ENCODE data around the gene GNAL.

Gene GNAL

GRCh38 chr18:11761553-11761952 is 72.5 kb downstream of the GNAL start:
- DNase-seq (ENCODE audit: extremely low read depth, low read depth) = no peak
- TF ChIP-seq, protein P1, sequence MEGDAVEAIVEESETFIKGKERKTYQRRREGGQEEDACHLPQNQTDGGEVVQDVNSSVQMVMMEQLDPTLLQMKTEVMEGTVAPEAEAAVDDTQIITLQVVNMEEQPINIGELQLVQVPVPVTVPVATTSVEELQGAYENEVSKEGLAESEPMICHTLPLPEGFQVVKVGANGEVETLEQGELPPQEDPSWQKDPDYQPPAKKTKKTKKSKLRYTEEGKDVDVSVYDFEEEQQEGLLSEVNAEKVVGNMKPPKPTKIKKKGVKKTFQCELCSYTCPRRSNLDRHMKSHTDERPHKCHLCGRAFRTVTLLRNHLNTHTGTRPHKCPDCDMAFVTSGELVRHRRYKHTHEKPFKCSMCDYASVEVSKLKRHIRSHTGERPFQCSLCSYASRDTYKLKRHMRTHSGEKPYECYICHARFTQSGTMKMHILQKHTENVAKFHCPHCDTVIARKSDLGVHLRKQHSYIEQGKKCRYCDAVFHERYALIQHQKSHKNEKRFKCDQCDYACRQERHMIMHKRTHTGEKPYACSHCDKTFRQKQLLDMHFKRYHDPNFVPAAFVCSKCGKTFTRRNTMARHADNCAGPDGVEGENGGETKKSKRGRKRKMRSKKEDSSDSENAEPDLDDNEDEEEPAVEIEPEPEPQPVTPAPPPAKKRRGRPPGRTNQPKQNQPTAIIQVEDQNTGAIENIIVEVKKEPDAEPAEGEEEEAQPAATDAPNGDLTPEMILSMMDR (IDR thresholded peaks at IDR 0.05; ENCODE audit: low read depth, low read length) = no peak

DNA sequence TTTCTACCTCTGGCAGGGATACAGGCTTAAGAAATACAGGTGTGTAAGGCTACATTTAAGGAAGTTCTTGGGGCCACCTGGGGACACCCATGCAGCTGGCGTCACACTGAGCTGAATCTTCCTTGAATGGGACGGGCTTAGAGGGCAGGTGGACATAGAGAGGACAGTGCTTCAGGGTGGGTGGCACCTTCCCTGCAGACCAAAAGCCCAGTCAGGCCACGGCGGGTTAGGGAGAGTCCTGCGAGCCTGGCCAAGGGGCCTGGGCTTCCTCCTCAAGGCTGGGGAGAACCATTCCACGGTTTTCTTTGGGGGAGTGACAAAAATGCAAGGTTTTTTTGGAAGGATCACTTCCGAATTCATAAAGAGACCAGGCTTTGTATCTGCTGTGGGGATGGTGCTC is 73.4 kb downstream of the GNAL start:
- no peak for DNase-seq (ENCODE audit: extremely low read depth, low read depth)
- TF ChIP-seq, protein P1 (IDR thresholded peaks at IDR 0.05; ENCODE audit: low read depth, low read length) = no peak

GRCh38 chr18:11767329-11767728 is 78.3 kb downstream of the GNAL start:
- TF ChIP-seq, protein P1 (IDR thresholded peaks at IDR 0.05; ENCODE audit: low read depth, low read length) = no peak

DNA sequence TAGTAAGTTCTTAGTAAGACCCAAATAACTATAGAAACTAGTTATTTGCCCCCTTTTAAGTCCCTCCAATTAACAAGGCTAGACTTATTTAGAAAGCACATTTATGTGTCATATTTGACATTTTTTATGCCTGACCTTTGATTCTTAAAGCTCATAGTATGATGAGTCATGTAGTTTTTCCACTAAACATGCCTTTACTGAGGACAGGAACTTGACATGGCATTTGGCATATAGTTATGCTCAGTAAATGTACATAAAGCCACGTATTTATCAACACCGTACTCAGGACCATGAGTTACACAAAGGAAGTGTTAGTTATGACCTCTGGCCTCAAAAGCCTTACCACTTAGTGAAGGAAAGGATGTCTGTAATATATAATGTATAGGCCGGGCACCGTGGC is 78.9 kb downstream of the GNAL start:
- TF ChIP-seq, protein P1 (IDR thresholded peaks at IDR 0.05; ENCODE audit: low read depth, low read length) = no peak
- DNase-seq (ENCODE audit: extremely low read depth, low read depth) = no peak

More at GRCh38 chr18:11767329-11767728, 78.3 kb downstream of the GNAL start:
- DNase-seq (ENCODE audit: extremely low read depth, low read depth) = no peak

DNA sequence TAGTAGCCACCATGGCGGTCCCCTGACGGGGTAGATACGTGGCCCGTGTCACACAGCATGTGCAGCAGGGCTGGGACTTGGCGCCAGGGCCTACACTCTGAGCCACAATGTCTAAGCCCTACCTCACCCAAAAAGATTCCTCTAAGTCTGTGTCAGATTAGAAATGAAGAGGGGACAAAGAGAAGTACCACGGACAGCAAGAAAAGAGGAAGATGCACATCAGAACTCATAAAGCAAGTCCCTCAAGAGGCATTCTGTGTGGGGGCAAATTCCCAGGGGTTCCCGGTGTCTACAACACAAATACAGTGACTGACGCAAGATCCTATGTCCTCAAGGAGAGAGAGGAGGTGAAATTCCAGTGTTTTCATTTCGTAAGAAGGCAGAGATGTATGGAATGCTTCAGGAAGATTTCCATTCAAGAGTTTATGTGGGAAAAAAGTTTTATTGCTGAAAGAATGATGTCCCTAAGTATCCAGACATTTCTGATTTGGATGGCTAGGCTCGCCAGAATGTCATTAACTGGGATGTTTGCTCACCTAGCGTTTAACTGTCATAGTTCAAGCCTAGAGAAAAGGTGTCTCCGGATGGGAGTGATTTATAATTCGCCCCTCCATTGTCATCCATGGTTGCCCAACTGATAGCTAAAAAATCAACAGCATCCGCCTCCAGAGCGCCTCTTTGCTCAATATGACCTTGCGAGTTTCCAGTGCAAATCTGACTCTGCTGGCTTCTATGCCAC is 86.5 kb downstream of the GNAL start:
- TF ChIP-seq, protein P1 (IDR thresholded peaks at IDR 0.05; ENCODE audit: low read depth, low read length) = no peak

DNA sequence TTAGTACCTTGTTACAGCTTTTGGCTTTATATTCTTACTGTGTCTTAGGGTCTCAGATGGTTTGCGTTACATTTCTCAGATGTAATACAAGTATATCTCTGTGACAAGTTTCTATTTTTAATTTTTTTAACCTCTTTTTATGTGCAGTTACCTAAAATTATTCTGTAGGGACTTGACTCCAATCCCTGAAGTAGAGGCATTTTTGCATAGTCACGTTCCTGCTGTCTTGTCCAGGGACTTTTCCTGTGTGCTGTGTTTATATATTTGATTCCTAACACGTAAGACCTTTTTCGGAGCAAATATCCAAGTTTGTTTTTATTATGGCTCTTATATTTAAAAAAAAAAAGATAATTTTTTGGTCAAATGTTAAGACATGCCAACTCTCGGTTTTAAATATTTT is 91.0 kb downstream of the GNAL start:
- DNase-seq (ENCODE audit: extremely low read depth, low read depth) = no peak
- TF ChIP-seq, protein P1 (IDR thresholded peaks at IDR 0.05; ENCODE audit: low read depth, low read length) = no peak

More for the DNA sequence above, 86.5 kb downstream of the GNAL start:
- no peak for DNase-seq (ENCODE audit: extremely low read depth, low read depth)

GRCh38 chr18:11783716-11784331 is 94.8 kb downstream of the GNAL start:
- DNase-seq (ENCODE audit: extremely low read depth, low read depth) = no peak
- TF ChIP-seq, protein P1 (IDR thresholded peaks at IDR 0.05; ENCODE audit: low read depth, low read length) = no peak
